Kidney epithelial cell (primary cell): ENCODE measurements around the gene CARS1. TPM values are rescaled to one million over a fixed set of nuclear protein-coding genes. Genes with fewer than 3 reads are reported as not detected.

Experiments
- DNase-seq: peaks from one replicate; pipeline ENCODE4 v3.0.0-alpha.2; 2010; ENCODE audit warnings: low read depth
- H3K27me3 ChIP-seq: 2 replicates; pipeline ENCODE4 v1.6.0; 2011; ENCODE audit warnings: low read length; ENCODE audit not compliant: control insufficient read depth, insufficient read depth
- H3K36me3 ChIP-seq: 2 replicates; pipeline ENCODE4 v1.5.1; 2011; ENCODE audit warnings: low read length; ENCODE audit not compliant: control insufficient read depth, insufficient read depth
- H3K4me3 ChIP-seq: 2 replicates; pipeline ENCODE4 v1.5.1; 2011; ENCODE audit warnings: low read depth, mild to moderate bottlenecking, control low read depth, low read length
- total RNA-seq: library from RNA; depleted of rRNA; stranded (reverse); fragments of >200 nt; gene quantifications from 2 replicates; pipeline ENCODE4 v1.2.3, GENCODE V29; 2015
- TF ChIP-seq, protein P1 (sequence below): IDR thresholded peaks from 2 replicates; pipeline ENCODE4 v1.5.1; 2011; ENCODE audit warnings: mild to moderate bottlenecking, moderate library complexity, low read length, control low read depth, inconsistent platforms; ENCODE audit not compliant: insufficient read depth, poor library complexity, severe bottlenecking

CARS1 gene
- total RNA-seq, 1 donor from 2014 or later = 98.3 TPM

DNA sequence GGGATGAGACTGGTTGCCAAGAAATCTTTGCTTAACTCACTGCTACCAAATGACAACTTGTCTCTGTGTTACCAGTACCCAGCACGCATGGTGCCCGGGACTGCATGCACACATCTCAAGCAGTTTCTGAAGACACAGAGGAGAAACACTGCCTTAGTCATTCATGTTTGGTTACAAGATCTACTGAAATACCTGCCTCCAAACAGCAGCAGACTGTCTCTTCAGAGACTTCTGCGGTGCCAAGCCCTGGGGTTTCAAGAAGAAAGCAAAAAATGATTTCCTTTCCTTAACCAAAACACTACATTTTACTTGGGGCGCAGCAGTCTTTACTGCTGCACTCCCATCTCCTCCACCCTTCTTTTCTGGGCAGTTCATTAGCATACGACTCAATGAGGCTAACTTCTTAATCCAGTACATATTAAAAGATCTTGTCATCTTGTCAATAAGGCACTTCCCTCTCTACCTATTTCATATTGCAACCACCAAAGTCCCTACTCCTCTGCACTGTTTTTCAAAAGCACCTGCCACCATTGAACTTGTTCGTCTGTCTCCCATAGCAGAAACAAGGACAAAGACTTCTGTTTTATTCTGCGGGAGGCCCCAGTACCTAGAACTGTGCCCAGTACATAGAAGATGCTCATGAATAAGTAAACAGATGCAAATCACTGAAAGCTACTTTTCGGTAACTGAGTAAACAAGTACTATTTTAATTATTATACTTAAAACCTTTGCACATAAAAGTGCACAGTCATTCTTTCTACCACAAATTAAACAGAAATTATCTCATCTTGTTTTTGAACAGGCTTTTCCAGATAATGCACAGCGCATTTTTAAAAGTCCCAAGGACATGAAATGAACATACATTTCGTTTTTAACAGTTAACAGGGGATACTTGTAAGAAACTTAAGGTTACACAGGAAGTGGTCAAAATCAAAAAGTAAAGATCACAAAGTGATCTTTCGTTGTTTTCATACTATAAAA lies 69.1 kb downstream of the CARS1 start:
- H3K27me3 ChIP-seq = no peaks in the 10 kb centered on the region
- DNase-seq = no peak
- TF ChIP-seq, protein P1, sequence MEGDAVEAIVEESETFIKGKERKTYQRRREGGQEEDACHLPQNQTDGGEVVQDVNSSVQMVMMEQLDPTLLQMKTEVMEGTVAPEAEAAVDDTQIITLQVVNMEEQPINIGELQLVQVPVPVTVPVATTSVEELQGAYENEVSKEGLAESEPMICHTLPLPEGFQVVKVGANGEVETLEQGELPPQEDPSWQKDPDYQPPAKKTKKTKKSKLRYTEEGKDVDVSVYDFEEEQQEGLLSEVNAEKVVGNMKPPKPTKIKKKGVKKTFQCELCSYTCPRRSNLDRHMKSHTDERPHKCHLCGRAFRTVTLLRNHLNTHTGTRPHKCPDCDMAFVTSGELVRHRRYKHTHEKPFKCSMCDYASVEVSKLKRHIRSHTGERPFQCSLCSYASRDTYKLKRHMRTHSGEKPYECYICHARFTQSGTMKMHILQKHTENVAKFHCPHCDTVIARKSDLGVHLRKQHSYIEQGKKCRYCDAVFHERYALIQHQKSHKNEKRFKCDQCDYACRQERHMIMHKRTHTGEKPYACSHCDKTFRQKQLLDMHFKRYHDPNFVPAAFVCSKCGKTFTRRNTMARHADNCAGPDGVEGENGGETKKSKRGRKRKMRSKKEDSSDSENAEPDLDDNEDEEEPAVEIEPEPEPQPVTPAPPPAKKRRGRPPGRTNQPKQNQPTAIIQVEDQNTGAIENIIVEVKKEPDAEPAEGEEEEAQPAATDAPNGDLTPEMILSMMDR = no peak
- peak overlapping the region; percentile 9 for H3K4me3 ChIP-seq
- no peaks in the 10 kb centered on the region for H3K36me3 ChIP-seq

GRCh38 chr11:2983908-2984307 lies 73.3 kb downstream of the CARS1 start:
- DNase-seq = no peak
- TF ChIP-seq, protein P1 = no peak
- Histone ChIP-seq H3K4me3 (no peak overlapping the region), H3K36me3 (no peaks in the 10 kb centered on the region), H3K27me3 (no peaks in the 10 kb centered on the region)

- H3K4me3 ChIP-seq = no peak overlapping the region
- no peaks in the 10 kb centered on the region for H3K27me3 ChIP-seq
- DNase-seq = no peak
- H3K36me3 ChIP-seq = no peaks in the 10 kb centered on the region
- TF ChIP-seq, protein P1 = no peak
Measured at GRCh38 chr11:2982214-2982613, 75.0 kb downstream of the CARS1 start.

DNA sequence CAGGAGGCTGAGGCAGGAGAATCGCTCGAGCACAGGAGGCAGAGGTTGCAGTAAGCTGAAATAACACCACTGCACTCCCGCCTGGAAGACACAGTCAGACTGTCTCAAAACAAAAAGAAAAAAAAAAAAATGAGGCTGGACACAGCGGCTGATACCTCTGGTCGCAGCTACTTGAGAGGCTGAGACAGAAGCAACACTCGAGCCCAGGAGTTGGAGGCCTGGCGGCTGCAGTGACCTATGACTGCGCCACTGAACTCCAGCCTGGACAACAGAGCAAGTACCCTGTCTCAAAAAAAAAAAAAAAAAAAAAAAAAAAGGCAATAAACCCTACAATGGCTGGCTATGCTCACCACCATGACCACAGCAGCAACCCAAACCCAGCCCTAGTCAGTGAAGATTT lies 76.1 kb downstream of the CARS1 start:
- TF ChIP-seq, protein P1 = no peak
- Histone ChIP-seq H3K4me3 (no peak overlapping the region), H3K27me3 (no peaks in the 10 kb centered on the region), H3K36me3 (peaks cover 1% of the 10 kb centered on the region)
- no peak for DNase-seq

DNA sequence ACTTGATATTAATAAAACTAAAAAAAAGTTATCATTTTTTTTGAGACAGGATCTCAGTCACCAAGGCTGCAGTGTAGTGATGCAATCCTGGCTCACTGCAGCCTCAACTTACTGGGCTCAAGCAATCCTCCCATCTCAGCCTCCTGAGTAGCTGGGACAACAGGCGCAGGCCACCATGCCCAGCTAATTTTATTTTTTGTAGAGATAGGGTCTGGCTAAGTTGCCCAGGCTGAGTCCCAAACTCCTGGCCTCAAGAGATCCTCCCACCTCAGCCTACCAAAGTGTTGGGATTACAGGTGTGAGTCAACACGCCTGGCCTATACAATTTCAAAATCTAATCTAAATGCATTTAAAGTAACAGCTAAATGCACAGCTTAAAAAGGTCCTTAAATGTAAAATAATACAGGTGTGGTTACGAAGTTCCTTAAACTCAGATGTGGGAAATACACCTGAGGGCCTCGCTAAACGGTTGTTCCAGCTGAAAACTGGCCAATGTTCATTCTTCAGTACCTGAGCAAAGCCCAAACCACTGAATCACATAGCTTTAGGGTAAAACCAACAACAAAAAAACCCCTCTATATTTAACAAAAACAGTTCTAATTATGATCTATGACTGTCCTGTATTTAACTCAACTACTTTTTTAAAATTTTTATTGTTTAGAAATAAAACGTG lies 76.9 kb downstream of the CARS1 start:
- TF ChIP-seq, protein P1 = no peak
- H3K36me3 ChIP-seq = peaks cover 4% of the 10 kb centered on the region

More for the DNA sequence above, 76.9 kb downstream of the CARS1 start:
- H3K4me3 ChIP-seq = no peak overlapping the region
- no peaks in the 10 kb centered on the region for H3K27me3 ChIP-seq
- no peak for DNase-seq
